ENCODE data around the gene HS1BP3.

DNA sequence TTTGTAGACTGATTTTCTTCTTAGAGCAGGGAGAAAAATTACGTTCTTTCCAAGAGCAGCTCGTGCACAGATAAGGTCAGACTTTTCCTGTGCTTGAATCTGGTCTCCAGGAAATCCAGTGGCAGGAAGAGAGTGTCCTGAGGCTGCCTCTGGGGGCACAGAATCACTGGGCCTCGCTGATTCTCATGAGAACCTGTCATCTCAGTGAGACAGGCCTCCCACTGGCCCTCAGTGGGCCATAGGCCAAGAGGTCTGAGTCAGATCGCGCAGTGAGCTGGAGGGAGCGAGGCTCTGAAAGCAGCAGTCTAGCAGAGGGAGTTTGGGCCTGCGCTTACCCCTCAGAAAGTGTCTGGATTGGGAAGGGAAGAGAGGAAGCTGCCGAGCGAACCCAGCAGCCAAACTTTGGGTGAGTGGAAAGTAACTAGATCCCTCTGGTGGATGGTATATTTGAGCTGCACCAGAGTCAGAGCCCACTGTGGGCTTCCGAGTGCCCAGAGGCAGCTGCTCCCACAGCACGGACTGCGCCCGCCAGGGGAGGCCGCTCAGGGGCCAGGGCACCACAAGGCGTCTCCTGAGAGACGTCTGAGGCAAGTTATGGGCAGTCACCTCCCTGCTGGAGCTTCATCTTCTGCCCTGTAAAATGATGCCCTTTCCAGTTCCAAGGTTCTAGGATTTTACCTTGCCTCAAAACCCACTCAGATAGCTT, 24.2 kb upstream of the HS1BP3 start:
- TF ChIP-seq MAX (IDR thresholded peaks at IDR 0.05) (no peak), TEAD4 (IDR thresholded peaks at IDR 0.05) (no peak), REST (IDR thresholded peaks at IDR 0.05; ENCODE audit: low read depth) (no peak)
